Measurements from ENCODE around the gene FRMD3. TPM values are rescaled to one million over a fixed set of nuclear protein-coding genes. Genes with fewer than 3 reads are reported as not detected.

The FRMD3 gene
- total and polyA plus RNA-seq, 4 donors = 0.16 to 0.75 (median 0.48) TPM

DNA sequence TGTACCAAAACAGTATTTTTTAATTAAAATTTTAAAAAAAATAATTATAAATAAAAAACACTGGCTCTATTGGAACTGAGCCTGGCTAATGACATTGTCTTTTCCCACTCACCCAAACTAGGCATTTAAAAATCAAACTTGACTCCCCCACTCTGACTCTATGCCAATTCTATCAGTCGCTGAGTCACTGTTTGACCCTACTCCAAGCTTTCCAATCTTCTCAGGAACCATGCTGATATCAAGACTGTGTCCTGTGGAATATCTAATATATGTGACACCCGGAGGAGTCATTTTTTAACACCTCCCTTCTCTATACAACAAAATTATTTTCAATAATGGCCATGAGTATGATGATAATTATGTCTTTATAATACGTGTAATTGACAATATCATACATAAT is 303.7 kb downstream of the FRMD3 start:
- no peaks in the 10 kb centered on the region for H3K9me3 ChIP-seq (ENCODE audit: control insufficient read depth in 4 of 4, low read length in 3 of 4)
- H3K4me3 ChIP-seq (ENCODE audit: low read depth in 1 of 3, low read length in 3 of 3) = no peak overlapping the region
- no peak overlapping the region for H3K9ac ChIP-seq (ENCODE audit: low read depth in 1 of 2, low read length in 2 of 2)
- TF ChIP-seq TAF1 (conservative IDR thresholded peaks at IDR 0.05) (no peak), FOXA2 (IDR thresholded peaks at IDR 0.05) (no peak), EGR1 (IDR thresholded peaks at IDR 0.05; ENCODE audit: low read depth in 2 of 2) (no peak), NR2F2 (IDR thresholded peaks at IDR 0.05) (no peak)
- H3K36me3 ChIP-seq (ENCODE audit: control insufficient read depth in 4 of 4, insufficient read depth in 3 of 4, low read depth in 1 of 4, low read length in 3 of 4) = no peaks in the 10 kb centered on the region
- H3K4me1 ChIP-seq (ENCODE audit: control insufficient read depth in 4 of 4, insufficient read depth in 4 of 4, low read length in 3 of 4) = peaks cover 0 to 5% (median 4%) of the 10 kb centered on the region in 4 donors
- WGBS = 74% methylated on average over 3 of the region's 3 CpGs
- H3K27ac ChIP-seq (ENCODE audit: low read depth in 1 of 2, low read length in 2 of 2) = no peak overlapping the region
- no peaks in the 10 kb centered on the region for H3K27me3 ChIP-seq (ENCODE audit: control insufficient read depth in 4 of 4, insufficient read depth in 4 of 4, low read length in 3 of 4)
- DNase-seq (ENCODE audit: low spot score) = no peak

DNA sequence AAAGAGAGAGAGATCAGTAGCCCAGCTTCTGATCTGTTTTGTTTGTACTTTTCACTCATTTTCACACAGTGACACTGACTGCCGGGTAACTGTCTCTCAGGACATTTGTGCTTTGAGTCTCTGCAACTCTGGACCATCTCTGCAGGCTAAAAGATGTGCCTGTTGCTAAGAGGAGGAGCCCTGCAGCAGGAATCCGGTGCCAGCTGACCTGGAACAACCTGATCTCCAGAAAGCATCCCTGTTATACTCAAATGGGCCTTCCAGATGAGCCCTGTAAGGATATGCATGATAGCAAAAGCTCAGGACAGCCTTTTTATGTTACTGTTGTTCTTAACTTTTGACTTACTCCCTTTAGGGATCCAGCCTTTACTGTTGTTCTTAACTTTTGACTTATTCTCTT is 304.6 kb downstream of the FRMD3 start:
- no peak for TF ChIP-seq EGR1 (IDR thresholded peaks at IDR 0.05; ENCODE audit: low read depth in 2 of 2)
- no peak for TF ChIP-seq YY1 (IDR thresholded peaks at IDR 0.05)
- TF ChIP-seq RXRA (IDR thresholded peaks at IDR 0.05) = no peak
- TF ChIP-seq HNF4A (conservative IDR thresholded peaks at IDR 0.05) = no peak
- no peak for TF ChIP-seq SP1 (IDR thresholded peaks at IDR 0.05)
- TF ChIP-seq, protein P1, sequence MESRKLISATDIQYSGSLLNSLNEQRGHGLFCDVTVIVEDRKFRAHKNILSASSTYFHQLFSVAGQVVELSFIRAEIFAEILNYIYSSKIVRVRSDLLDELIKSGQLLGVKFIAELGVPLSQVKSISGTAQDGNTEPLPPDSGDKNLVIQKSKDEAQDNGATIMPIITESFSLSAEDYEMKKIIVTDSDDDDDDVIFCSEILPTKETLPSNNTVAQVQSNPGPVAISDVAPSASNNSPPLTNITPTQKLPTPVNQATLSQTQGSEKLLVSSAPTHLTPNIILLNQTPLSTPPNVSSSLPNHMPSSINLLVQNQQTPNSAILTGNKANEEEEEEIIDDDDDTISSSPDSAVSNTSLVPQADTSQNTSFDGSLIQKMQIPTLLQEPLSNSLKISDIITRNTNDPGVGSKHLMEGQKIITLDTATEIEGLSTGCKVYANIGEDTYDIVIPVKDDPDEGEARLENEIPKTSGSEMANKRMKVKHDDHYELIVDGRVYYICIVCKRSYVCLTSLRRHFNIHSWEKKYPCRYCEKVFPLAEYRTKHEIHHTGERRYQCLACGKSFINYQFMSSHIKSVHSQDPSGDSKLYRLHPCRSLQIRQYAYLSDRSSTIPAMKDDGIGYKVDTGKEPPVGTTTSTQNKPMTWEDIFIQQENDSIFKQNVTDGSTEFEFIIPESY (IDR thresholded peaks at IDR 0.05) = no peak
- TF ChIP-seq, protein P2, sequence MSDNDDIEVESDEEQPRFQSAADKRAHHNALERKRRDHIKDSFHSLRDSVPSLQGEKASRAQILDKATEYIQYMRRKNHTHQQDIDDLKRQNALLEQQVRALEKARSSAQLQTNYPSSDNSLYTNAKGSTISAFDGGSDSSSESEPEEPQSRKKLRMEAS (IDR thresholded peaks at IDR 0.05) = no peak
- no peak for TF ChIP-seq HNF4G (IDR thresholded peaks at IDR 0.05)
- TF ChIP-seq RAD21 (IDR thresholded peaks at IDR 0.05) = no peak
- no peak for TF ChIP-seq TAF1 (conservative IDR thresholded peaks at IDR 0.05)
- no peak for TF ChIP-seq JUND (IDR thresholded peaks at IDR 0.05)
- TF ChIP-seq, protein P3, sequence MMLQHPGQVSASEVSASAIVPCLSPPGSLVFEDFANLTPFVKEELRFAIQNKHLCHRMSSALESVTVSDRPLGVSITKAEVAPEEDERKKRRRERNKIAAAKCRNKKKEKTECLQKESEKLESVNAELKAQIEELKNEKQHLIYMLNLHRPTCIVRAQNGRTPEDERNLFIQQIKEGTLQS (IDR thresholded peaks at IDR 0.05) = no peak
- TF ChIP-seq NR2F2 (IDR thresholded peaks at IDR 0.05) = no peak
- TF ChIP-seq GABPA (IDR thresholded peaks at IDR 0.05 in 1 of 2, conservative IDR thresholded peaks at IDR 0.05 in 1 of 2) = no peak
- TF ChIP-seq FOXA1 (IDR thresholded peaks at IDR 0.05) = no peak
- TF ChIP-seq FOXA2 (IDR thresholded peaks at IDR 0.05) = no peak
- TF ChIP-seq, protein P4, sequence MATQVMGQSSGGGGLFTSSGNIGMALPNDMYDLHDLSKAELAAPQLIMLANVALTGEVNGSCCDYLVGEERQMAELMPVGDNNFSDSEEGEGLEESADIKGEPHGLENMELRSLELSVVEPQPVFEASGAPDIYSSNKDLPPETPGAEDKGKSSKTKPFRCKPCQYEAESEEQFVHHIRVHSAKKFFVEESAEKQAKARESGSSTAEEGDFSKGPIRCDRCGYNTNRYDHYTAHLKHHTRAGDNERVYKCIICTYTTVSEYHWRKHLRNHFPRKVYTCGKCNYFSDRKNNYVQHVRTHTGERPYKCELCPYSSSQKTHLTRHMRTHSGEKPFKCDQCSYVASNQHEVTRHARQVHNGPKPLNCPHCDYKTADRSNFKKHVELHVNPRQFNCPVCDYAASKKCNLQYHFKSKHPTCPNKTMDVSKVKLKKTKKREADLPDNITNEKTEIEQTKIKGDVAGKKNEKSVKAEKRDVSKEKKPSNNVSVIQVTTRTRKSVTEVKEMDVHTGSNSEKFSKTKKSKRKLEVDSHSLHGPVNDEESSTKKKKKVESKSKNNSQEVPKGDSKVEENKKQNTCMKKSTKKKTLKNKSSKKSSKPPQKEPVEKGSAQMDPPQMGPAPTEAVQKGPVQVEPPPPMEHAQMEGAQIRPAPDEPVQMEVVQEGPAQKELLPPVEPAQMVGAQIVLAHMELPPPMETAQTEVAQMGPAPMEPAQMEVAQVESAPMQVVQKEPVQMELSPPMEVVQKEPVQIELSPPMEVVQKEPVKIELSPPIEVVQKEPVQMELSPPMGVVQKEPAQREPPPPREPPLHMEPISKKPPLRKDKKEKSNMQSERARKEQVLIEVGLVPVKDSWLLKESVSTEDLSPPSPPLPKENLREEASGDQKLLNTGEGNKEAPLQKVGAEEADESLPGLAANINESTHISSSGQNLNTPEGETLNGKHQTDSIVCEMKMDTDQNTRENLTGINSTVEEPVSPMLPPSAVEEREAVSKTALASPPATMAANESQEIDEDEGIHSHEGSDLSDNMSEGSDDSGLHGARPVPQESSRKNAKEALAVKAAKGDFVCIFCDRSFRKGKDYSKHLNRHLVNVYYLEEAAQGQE (IDR thresholded peaks at IDR 0.05) = no peak
- TF ChIP-seq, protein P5, sequence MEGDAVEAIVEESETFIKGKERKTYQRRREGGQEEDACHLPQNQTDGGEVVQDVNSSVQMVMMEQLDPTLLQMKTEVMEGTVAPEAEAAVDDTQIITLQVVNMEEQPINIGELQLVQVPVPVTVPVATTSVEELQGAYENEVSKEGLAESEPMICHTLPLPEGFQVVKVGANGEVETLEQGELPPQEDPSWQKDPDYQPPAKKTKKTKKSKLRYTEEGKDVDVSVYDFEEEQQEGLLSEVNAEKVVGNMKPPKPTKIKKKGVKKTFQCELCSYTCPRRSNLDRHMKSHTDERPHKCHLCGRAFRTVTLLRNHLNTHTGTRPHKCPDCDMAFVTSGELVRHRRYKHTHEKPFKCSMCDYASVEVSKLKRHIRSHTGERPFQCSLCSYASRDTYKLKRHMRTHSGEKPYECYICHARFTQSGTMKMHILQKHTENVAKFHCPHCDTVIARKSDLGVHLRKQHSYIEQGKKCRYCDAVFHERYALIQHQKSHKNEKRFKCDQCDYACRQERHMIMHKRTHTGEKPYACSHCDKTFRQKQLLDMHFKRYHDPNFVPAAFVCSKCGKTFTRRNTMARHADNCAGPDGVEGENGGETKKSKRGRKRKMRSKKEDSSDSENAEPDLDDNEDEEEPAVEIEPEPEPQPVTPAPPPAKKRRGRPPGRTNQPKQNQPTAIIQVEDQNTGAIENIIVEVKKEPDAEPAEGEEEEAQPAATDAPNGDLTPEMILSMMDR (IDR thresholded peaks at IDR 0.05; ENCODE audit: low read depth, low read length, missing input control) = no peak
- Histone ChIP-seq H3K36me3 (ENCODE audit: control insufficient read depth in 4 of 4, insufficient read depth in 3 of 4, low read depth in 1 of 4, low read length in 3 of 4) (no peaks in the 10 kb centered on the region), H3K27me3 (ENCODE audit: control insufficient read depth in 4 of 4, insufficient read depth in 4 of 4, low read length in 3 of 4) (no peaks in the 10 kb centered on the region), H3K27ac (ENCODE audit: low read depth in 1 of 2, low read length in 2 of 2) (no peak overlapping the region), H3K4me1 (ENCODE audit: control insufficient read depth in 4 of 4, insufficient read depth in 4 of 4, low read length in 3 of 4) (no peaks in the 10 kb centered on the region), H3K4me3 (ENCODE audit: low read depth in 1 of 3, low read length in 3 of 3) (no peak overlapping the region), H3K9me3 (ENCODE audit: control insufficient read depth in 4 of 4, low read length in 3 of 4) (no peaks in the 10 kb centered on the region), H3K9ac (ENCODE audit: low read depth in 1 of 2, low read length in 2 of 2) (no peak overlapping the region)
- no peak for DNase-seq (ENCODE audit: low spot score)
- WGBS = 81% methylated on average over 2 of the region's 2 CpGs
